GM21737 (cell line): Measurements from ENCODE around the gene MACROD2.

Source experiments
- ATAC-seq: cut with Tn5 transposase; IDR thresholded peaks from one replicate; pipeline ENCODE4 v1.9.1; 2021; ENCODE audit warnings: mild to moderate bottlenecking, moderate library complexity; ENCODE audit not compliant: unreplicated experiment

MACROD2 gene

DNA sequence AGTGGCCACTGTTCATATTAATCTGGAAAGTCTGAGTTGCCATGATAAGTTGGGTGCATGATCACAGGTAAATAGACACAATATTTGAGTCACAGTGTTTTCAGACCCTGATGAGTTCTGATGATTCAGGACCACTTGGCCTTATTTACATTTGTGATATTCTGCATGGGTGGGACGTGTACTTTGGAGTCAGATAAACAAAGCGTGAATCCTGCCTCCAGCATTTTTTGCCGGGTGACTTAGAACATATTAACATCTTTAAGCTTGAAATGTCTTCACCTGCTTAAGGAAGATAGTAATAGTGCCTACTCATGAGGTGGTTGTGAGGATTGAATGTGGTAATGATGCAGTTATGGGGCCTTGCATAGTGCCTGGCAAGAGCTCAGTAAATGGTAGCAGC is 1582.8 kb downstream of the MACROD2 start:
- ATAC-seq = no peak

DNA sequence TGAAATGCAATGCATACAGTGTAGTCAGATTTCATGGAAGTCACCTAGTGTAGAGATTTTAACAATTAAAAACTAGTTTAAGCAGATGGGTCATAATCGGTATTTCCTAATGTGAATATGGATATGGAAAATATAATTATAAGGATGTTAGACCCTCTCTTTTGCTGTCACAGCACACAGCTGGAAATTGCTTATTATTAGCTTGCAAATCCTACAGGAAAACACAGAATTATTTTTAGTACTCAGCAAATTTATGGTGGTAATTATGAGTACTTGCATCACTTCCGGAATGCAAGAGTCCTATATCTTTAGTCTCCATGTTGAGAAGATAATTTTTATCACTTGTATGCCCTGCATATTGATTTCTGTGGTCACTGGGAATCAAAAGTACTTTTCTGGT is 1584.4 kb downstream of the MACROD2 start:
- ATAC-seq = no peak

DNA sequence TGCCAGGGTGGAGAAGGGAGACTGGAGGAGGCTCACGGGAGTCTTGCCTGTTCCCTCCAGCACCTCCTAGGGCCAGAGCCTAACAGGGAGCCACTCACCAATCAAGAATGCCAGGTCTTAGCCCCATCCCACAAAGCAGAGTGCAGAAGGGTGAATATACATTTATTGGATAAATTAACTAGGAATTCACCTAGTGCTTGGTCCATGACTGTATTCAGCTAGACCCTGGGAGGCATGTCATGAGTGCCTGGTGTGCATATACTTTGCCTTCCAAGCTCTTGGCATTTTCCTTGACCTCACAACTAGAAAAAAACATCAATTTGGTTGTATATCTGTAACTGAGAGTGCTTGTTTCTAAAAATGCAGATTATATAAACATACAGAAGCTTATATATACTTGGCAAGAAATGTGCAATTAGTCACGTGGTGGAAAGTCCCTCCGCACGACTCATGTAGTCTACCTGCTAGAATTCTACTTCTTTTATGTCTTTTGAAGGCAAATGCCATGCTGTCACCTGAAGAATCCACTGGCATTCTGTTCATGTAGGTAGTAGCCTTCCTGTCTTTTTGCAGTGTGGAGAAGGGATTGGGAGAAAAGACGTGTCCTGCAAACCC is 1586.9 kb downstream of the MACROD2 start:
- no peak for ATAC-seq

DNA sequence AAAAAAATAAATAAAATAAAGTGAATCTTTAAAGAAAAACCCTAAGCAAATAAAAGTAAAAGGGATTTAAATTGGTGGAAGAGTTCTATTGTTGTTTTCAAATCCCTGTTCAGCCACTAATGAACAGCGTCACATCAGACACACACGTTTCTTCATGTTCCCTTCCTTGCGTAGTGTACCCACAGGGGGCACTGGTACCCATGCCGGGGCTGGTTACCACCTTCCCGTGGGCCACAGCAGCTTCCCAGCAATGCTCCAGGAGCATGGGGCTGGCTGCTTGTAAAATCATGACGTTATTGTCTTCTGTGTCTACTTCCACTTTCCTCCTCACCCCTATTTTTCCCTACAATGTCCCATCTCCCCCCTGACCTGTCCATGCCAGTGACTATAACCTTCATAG is 1589.2 kb downstream of the MACROD2 start:
- ATAC-seq = no peak

DNA sequence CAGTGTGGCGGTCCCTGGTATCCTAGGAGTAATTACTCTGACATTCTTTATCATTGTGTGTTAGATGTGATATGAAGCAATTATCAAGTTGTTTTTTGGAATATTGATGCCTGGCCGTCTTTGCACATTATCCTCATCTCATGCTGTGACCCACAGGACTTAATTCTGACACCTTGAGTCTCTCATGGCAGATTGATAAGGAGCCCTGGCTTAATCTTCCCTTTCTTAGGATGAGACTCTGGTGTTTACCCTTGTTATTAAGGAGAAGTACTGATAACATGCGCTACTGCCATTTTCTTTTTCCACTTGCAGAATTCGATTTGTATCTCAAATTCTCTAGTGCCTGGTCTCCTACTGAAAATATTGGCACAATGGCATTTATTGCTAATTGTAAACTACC is 1597.8 kb downstream of the MACROD2 start:
- no peak for ATAC-seq

DNA sequence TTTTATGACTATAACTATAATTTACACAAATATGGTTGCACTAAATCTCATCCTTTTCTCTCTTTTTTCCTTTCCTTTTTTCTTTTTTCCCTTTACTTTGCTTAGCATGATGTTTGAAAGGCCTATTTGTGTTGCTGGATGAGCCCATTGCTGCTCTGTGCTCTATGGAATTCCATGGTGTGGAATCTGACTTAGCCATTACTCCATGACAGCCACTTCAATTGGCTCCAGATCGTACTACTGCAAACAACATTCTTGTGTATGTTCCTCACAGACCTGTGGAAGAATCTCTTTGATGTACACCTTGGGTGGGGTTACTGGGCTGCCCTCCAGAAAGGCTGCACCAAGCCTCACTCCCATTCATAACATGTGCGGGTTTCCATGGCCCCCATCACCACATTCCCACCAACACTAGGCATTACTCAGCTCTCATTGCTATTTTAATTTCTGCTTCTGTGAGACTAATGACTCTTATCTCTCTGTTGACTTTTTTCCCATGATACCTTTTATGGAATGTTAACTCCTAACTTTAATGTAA is 1598.9 kb downstream of the MACROD2 start:
- ATAC-seq = no peak

DNA sequence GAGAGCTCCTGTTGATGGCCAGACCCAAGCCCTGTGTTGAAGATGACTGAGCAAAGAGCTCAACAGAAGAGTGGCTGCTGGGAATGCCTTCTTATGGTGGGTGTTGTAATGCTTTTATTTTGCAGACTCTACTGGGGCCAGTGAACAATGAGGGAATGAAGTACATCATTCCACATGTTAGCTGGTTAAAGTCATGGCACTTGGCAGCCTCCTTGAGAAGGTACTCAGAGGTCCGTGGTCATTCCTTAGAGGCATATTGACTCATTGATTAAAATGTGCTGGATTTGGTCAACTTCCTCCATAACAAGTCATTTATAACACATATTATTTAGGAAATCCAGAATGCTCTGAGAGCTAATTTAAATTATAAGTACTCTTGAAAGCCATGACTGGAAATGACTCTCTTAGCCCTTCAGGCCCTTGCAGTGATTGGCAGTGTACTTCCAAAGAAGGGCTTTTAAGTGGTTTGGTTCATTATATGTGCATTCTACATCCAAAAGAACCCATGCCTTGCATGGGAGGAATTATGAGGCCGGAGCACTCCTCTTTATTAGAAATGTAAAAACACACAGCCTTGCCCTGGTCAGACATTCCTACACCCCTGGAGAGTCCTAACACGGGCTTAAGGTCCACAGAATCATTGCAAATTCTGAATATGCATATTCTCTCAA is 1601.0 kb downstream of the MACROD2 start:
- ATAC-seq = no peak

DNA sequence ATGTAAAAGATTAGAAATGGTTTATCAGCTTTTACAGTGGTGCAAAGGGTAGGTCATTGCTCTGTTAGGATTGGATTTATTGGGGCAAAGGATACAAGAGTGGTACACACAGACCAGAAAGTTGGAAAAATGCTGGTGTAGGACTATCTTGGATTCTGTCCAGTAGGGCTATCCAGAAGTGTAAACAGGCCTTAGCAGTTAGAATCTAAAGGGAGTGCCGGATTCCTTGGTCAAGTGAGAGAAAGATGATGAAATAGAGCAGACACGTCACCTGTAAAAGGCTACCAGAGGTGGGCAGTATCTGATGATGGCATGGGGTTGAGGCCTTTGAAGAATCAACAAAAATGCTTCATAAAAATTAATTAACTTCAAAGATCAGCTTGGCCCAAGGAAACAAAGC is 1602.0 kb downstream of the MACROD2 start:
- ATAC-seq = no peak

DNA sequence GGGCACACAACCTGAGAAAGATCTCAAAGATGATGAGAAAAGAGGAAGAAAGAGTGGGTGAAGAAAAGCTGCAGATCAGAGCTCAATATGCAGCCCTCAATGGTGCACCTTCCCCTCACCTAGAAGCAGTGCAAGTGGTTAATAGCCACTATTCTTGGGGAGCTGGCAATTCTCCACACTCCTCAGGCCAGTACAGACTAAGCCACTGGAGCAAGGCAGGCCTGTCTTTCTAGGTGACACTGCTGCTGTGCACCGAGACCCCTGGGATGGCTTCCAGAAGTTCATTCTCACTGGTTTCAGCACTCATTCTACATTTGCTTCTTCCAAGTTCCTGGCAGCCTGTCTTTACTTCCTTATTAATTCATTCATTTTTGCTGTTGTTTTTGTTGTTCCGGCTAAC is 1604.6 kb downstream of the MACROD2 start:
- ATAC-seq = no peak

DNA sequence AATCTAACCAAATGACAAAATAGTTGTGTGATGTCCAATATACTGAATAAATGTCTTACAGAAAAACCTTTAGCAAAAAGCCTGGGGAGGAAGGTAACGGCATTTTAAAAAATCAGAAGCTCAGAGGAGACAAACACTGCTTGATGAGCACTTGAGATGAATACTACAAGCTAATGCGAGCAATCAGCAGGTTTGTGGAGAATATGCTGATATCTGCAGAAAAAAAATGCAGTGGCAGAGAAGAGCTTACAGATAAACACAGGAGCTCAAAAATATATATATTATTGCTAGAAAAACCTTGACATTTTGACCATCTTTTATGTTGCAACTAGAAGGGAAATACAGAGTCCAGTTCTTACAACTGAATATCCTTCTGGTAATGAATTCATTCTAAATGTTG is 1605.2 kb downstream of the MACROD2 start:
- no peak for ATAC-seq

DNA sequence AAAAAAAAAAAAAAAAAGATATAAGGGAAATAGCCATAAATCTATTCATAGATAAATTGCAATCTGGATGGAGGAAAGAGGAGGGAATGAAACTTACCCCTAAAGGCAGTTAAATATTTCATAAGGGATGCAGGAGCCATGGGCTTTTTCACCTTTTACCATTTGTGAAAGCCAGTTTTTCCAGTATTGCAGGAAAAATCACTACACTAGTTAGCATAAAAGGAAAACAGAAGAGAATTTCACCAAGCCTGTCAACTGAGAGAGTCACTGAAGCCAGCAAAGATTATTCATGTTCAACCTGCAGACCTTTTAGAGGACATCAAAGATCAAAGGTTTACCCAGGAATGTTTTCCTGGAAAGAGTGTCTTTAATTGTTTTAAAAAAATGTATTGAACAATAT is 1608.2 kb downstream of the MACROD2 start:
- no peak for ATAC-seq

DNA sequence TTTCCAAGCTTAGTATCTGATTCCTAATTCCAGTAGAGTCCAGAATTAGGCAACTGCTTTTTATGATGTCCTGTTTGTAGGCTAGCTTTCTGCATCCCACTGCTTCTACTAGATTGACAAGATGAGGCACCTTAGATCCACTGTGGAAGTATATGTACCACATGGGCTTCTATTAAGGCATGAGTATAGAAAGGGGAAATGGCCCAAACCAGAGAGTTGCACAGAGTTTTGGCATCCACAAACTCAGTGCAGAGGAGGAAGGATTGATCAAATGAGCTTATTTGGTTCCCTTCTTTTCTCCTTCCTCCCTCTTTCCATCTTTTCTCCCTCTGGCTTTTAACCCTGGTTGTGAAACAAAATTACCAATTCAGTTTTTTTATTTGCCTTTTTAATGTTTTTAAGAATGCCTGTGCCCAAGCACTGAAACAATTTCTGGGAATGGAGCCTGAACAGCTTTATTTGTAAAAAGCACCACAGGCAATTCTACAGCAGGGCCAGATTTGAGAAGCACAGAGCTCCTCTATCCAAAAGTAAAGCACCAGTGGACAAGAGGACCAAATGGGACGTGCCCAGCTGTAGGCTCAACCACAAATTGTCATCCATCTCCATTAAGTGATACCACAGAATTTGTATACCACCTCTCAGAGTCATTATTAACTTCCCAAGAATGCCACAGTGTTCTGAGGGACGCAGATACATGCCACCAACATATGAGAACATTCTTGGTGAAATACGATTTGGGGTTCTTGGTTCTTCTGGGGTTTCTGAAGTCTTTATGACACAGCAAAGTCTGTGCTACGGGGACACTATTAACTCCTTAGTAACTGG is 1608.9 kb downstream of the MACROD2 start:
- ATAC-seq = no peak

DNA sequence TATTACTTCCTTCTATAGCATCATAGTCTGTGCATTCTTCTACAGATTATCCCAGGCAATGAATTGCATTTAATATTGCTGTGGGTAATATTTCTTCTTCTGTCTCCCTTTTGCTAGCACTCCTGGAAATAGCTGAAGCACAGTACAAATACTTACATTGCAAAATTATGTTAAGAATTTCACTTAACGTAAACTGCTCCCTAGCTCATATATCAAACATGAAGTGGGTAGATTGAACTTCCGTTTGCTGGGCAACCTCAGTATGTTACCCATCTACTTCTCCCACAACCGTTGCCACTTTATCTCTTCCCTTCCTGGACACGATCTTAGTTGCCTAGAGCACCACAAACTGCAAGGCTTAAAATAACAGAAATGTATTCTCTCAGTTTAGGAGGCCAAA is 1614.6 kb downstream of the MACROD2 start:
- ATAC-seq = no peak

DNA sequence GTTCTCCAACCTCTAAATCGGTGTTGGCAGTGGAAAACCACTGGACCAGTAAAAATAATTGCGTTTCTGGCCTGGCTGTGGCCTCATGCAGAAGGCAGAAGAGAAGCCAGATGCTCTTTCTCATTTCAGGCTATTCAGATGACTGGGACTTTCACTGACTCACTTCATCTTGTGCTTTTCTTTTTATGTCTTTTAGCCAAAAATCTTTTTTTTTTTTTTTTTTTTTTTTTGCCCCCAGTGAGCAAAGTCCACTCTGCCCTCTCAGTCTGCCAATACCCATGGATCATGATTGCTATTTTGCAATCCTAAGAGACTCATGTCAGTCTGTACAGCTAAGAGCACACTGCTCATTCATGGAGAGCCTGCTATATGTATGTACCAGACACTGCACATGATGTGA is 1615.5 kb downstream of the MACROD2 start:
- no peak for ATAC-seq

DNA sequence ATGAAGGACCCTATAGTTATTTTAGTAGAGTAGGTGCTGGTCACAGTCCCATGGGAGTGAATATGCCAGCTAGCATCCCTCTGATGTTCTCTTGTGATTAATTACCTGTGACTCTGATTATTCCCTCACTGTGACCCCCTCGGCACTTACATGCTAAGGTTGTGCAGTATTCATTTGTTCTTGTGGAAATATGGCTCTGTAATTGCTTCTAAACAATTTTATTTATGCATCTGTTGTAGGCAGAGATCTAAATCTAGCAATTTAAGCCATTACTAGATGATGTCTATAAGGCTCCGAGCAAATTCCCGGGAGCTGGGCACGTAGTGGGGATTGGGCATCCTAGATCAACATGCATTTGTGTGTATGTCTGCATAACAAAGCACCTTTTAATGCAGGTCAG is 1616.2 kb downstream of the MACROD2 start:
- no peak for ATAC-seq

DNA sequence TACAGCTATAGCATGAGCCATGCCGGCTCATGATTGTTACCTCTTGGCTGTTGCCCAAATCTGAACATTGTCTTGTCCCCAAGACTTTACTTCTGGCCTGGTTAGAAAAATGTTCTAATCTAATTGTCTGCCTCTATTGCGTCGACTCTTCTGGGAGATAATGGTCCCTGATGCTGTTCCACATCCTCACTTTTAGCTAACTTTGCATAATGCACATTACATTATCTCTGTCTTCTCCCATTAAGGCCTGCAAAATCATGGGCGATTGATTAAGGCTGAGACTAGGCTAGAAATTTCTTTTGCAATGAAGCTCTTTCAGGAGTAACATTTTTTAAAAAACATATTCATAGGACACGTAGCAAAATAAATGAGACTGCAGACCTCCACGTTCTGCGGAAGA is 1616.9 kb downstream of the MACROD2 start:
- no peak for ATAC-seq

DNA sequence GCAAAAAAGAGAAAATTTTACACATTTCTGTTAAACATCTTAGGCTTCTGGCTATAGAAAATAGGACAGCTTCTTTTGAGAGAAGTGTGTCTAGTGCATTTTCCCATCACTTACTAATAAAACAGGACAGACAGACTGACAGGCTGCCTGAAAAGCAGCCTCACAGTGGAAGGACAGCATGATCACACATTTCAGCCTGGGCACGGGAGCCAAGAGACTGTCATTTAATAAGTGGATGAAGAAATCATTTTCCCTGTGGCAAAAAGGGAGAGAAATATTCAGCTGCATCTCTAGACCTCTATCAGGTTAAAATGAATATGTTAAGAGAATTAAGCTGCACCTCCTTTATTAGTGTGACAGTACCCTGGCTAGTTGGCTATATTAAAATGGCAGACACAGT is 1617.5 kb downstream of the MACROD2 start:
- no peak for ATAC-seq

DNA sequence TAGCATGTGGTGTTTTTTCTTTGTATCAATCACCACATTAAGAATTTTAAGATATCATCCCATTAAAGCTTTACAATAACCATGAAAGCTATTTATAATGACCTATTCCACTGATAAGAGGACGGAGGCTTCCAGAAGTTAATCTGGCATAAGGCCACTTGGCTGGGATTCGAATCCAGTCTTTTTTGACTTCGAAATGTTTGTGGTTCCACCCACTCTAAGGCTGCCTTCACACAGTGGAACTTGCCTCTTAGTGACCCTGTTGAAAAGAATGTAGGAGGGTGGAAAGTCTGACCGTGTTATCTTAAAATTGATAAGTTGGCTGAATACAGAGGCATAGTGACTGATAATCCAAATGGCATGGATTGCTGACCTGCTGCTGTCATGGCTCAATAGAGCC is 1618.2 kb downstream of the MACROD2 start:
- no peak for ATAC-seq

DNA sequence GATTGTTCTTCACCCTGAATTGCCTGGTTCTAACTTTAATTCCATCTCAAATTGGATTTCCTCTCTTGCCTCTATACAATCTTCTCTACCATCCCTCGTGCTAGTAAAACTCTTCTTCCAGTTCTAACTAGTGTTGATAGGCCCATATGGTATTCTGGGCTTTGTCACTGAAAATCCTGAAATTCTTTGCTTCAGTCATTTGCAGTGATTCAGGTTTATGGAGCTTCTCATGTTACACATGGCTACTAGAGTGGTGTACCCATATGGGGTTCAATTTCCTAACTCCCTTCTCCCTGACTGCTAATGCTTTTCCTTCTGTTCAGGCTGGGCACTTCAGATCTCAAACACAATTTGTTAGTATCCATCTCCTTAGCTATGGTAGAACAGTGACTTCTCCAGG is 1621.3 kb downstream of the MACROD2 start:
- no peak for ATAC-seq

DNA sequence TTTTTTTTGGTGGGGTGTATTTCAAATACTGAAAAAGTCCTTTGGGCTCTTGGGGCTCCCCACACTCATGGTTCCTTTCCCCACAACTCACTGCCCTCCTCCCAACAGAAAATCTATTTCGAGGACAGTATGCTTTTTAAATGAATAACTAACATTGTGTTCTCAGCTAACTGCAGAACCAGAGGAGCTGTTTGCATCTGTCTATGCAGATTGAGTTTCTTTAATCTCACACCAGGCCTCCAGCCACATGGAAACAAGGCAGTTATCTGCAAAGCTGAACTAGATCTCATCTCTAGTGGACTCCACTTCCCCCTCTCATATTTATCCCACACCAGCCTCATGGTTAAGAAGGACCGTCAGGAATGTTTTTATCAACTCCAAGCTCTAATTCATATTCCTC is 1622.8 kb downstream of the MACROD2 start:
- no peak for ATAC-seq

DNA sequence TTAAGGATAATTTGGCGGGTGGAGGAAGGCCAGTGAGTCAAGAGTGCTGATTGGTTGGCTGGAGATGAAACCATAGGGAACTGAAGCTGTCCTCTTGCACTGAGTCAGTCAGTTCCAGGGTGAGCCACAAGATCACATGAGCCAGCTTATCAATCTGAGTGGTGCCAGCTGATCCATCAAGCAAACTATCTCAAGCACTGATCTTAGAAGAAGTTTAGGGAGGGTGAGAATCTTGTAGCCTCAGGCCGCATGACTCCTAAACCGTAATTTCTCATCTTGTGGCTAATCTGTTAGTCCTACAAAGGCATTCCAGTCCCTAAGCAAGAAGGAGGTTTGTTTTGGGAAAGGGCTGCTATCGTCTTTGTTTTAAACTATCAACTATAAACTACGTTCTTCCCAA is 1623.6 kb downstream of the MACROD2 start:
- no peak for ATAC-seq

DNA sequence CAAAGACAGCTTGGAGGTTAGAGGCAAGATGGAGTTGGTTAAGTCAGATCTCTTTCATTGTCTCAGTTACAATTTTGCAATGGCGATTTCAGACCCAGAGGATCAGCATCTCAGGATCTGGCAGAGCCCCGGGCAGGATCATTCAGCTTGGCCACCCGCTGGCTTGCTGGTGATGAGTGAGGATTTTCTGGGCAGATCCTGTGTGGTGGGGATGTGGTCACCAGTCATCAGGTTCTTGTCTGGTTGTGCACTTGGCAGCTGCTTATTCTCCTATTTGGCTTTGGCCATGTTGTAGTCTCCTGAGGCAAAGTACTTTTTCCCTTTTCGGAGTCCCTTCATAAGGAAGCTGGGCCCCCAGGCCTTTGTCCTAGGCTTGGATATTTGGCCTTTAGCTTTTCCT is 1624.0 kb downstream of the MACROD2 start:
- no peak for ATAC-seq
